ENCODE data around the gene GMDS. TPM values are rescaled to one million over a fixed set of nuclear protein-coding genes. Genes with fewer than 3 reads are reported as not detected.
"Not testable (repeated sequence)": the region's sequence is repeated elsewhere in the genome, so short reads cannot be mapped to it uniquely, and the experiment has no call there.

Gene GMDS
- polyA plus RNA-seq, 1 of the 3 experiments (the other 2 are of a cell fraction) = 12.3 TPM

DNA sequence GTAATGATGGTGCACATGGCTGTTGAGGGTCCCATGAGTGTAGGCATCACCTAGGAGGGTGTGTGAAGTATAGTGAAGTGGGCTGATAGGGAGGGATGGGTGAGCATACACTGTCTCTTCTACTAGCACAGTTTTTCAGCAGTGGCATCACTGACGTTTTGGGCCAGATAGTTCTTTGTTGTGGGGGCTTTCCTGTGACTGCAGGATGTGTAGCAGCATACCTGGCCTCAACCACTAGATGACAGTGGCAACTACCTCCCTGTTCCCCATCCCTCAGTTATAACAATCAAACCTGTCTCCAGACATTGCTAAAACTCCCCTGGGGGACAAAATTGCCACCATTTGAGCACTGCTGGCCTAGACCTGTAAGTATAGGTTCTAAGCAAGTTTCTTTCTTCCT is 396.7 kb downstream of the GMDS start (continued):
- TF ChIP-seq, protein P1, sequence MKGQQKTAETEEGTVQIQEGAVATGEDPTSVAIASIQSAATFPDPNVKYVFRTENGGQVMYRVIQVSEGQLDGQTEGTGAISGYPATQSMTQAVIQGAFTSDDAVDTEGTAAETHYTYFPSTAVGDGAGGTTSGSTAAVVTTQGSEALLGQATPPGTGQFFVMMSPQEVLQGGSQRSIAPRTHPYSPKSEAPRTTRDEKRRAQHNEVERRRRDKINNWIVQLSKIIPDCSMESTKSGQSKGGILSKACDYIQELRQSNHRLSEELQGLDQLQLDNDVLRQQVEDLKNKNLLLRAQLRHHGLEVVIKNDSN (IDR thresholded peaks at IDR 0.05; ENCODE audit: borderline replicate concordance, low read depth) = no peak
- TF ChIP-seq NRF1 (IDR thresholded peaks at IDR 0.05; ENCODE audit: low read depth, low read length) = no peak

DNA sequence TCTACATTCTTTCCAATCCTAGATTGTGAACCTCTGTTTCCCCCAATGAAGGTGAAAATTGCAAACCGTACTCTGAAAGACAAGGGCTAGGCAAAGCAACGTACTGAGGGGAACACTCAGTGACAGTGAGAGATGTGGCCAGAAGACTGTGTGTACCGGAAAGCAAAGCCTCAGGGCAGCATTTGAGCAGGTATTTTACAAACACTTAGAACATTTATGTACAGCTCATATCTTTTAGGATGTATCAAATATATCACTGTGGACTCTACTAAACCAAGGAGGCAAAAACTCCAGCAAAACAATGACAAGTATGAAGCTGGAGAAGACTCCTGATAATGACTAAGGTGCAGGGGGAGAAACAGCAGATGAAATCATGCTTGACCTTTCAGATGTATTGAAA is 398.8 kb downstream of the GMDS start:
- no peak for TF ChIP-seq TCF12 (IDR thresholded peaks at IDR 0.05)
- TF ChIP-seq, protein P1 (IDR thresholded peaks at IDR 0.05; ENCODE audit: borderline replicate concordance, low read depth) = no peak
- no peak for TF ChIP-seq NFIC (IDR thresholded peaks at IDR 0.05; ENCODE audit: borderline replicate concordance)
- TF ChIP-seq, protein P2, sequence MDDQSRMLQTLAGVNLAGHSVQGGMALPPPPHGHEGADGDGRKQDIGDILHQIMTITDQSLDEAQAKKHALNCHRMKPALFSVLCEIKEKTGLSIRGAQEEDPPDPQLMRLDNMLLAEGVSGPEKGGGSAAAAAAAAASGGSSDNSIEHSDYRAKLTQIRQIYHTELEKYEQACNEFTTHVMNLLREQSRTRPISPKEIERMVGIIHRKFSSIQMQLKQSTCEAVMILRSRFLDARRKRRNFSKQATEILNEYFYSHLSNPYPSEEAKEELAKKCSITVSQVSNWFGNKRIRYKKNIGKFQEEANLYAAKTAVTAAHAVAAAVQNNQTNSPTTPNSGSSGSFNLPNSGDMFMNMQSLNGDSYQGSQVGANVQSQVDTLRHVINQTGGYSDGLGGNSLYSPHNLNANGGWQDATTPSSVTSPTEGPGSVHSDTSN (IDR thresholded peaks at IDR 0.05) = no peak
- TF ChIP-seq RAD21 (IDR thresholded peaks at IDR 0.05; ENCODE audit: low read length) = no peak
- WGBS (ENCODE audit: low lambda C conversion rate) = 94% methylated on average over 3 of the region's 3 CpGs
- no peaks in the 10 kb centered on the region for H3K9me2 ChIP-seq
- no peak overlapping the region for H3K4me3 ChIP-seq (ENCODE audit: low read depth in 2 of 2, low read length in 1 of 2)
- no peaks in the 10 kb centered on the region for H3F3A ChIP-seq (replicated peaks; ENCODE audit: insufficient read depth)
- no peak overlapping the region for H2AFZ ChIP-seq (ENCODE audit: low read depth)
- no peak overlapping the region for H3K4me2 ChIP-seq
- H3K36me3 ChIP-seq (replicated peaks in 1 of 2; ENCODE audit: control insufficient read depth in 1 of 2, insufficient read depth in 2 of 2, low read length in 1 of 2) = no peaks in the 10 kb centered on the region
- no peak overlapping the region for H3K9ac ChIP-seq
- no peaks in the 10 kb centered on the region for H4K20me1 ChIP-seq (ENCODE audit: insufficient read depth)
- ChIA-PET CTCF (interaction anchor here (0.8 kb wide), 1 partner anchor 235 kb away, joined by 3 read pairs; no protein-coding TSS in a partner anchor), POLR2A (no interaction called here)
- H3K79me2 ChIP-seq (ENCODE audit: insufficient read depth) = no peaks in the 10 kb centered on the region
- no peak for DNase-seq
- peaks cover 0 to 21% of the 10 kb centered on the region in 2 experiments; a peak in 2 of 4 replicates for H3K4me1 ChIP-seq (ENCODE audit: control insufficient read depth in 1 of 2, insufficient read depth in 2 of 2, low read depth in 1 of 2, low read length in 1 of 2)
- no peak overlapping the region for H3K27ac ChIP-seq (ENCODE audit: low read depth in 2 of 2, low read length in 1 of 2)
- no peaks in the 10 kb centered on the region for H3K9me3 ChIP-seq
- no peaks in the 10 kb centered on the region for H3K27me3 ChIP-seq (ENCODE audit: insufficient read depth)

DNA sequence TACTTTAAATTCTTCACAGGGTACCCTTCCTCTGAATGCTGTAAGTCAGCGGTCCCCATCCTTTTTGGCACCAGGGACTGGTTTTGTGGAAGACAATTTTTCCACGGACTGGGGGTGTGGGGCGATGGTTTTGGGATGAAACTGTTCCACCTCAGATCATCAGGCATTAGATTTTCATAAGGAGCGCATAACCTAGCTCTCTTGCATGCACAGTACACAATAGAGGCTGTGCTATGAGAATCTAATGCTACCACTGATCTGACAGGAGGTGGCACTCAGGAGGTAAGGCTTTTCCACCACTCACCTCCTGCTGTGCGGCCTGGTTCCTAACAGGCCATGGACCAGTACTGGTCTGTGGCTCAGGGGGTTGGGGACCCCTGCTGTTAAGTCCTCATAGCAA is 399.9 kb downstream of the GMDS start:
- CTCF ChIA-PET; H3K27ac ChIP-seq (ENCODE audit: low read depth in 2 of 2, low read length in 1 of 2); H3K9me3 ChIP-seq; H4K20me1 ChIP-seq (ENCODE audit: insufficient read depth); H3K4me3 ChIP-seq (ENCODE audit: low read depth in 2 of 2, low read length in 1 of 2); H3K4me2 ChIP-seq; H3K79me2 ChIP-seq (ENCODE audit: insufficient read depth); DNase-seq; H3K27me3 ChIP-seq (ENCODE audit: insufficient read depth); H3K36me3 ChIP-seq (replicated peaks in 1 of 2; ENCODE audit: control insufficient read depth in 1 of 2, insufficient read depth in 2 of 2, low read length in 1 of 2); H2AFZ ChIP-seq (ENCODE audit: low read depth); H3F3A ChIP-seq (replicated peaks; ENCODE audit: insufficient read depth); H3K9ac ChIP-seq; H3K9me2 ChIP-seq: not testable (repeated sequence)
- POLR2A ChIA-PET = interaction anchor here (0.6 kb wide), 1 partner anchor 1222 kb away, joined by 4 read pairs; no protein-coding TSS in a partner anchor
- 95% methylated on average over 5 of the region's 5 CpGs for WGBS (ENCODE audit: low lambda C conversion rate)
- peaks cover 0 to 15% of the 10 kb centered on the region in 2 experiments; a peak in 2 of 4 replicates for H3K4me1 ChIP-seq (ENCODE audit: control insufficient read depth in 1 of 2, insufficient read depth in 2 of 2, low read depth in 1 of 2, low read length in 1 of 2)

DNA sequence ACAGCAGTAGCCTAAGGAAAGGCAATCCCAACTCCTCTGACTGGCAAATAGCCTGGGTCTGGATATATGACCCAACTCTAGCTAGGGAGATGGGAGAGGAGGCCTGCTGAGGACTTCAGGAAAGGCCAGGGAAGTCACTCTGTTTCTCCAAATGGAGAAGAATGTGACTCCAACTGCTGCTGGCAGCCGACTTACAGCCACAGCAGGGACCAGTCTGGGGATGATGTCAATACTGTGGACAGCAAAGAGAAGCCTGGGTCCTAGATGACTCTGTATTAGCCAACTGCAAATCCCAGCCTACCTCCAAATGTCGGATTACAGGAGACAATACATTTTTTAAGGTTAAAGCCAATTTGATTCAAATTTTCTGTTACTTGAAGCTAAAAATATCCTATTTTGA is 403.1 kb downstream of the GMDS start:
- no peak overlapping the region for H2AFZ ChIP-seq (ENCODE audit: low read depth)
- no peak overlapping the region for H3K4me3 ChIP-seq (ENCODE audit: low read depth in 2 of 2, low read length in 1 of 2)
- CTCF ChIA-PET = no interaction called here
- peaks cover 6 to 11% of the 10 kb centered on the region in 2 experiments; a peak in 3 of 4 replicates for H3K4me1 ChIP-seq (ENCODE audit: control insufficient read depth in 1 of 2, insufficient read depth in 2 of 2, low read depth in 1 of 2, low read length in 1 of 2)
- no peaks in the 10 kb centered on the region for H3K9me3 ChIP-seq
- POLR2A ChIA-PET = no interaction called here
- H3K27ac ChIP-seq (ENCODE audit: low read depth in 2 of 2, low read length in 1 of 2) = no peak overlapping the region
- H3K27me3 ChIP-seq (ENCODE audit: insufficient read depth) = no peaks in the 10 kb centered on the region
- no peaks in the 10 kb centered on the region for H3K79me2 ChIP-seq (ENCODE audit: insufficient read depth)
- DNase-seq = no peak
- H3K9me2 ChIP-seq = no peaks in the 10 kb centered on the region
- H3K36me3 ChIP-seq (replicated peaks in 1 of 2; ENCODE audit: control insufficient read depth in 1 of 2, insufficient read depth in 2 of 2, low read length in 1 of 2) = no peaks in the 10 kb centered on the region
- H3F3A ChIP-seq (replicated peaks; ENCODE audit: insufficient read depth) = no peaks in the 10 kb centered on the region
- H3K4me2 ChIP-seq = no peak overlapping the region
- H3K9ac ChIP-seq = no peak overlapping the region
- H4K20me1 ChIP-seq (ENCODE audit: insufficient read depth) = no peaks in the 10 kb centered on the region
- 100% methylated on average over 1 of the region's 2 CpGs for WGBS (ENCODE audit: low lambda C conversion rate)
- TF ChIP-seq YY1 (IDR thresholded peaks at IDR 0.05; ENCODE audit: low read depth) (no peak), FOXM1 (IDR thresholded peaks at IDR 0.05; ENCODE audit: low read depth) (no peak), POLR2AphosphoS5 (IDR thresholded peaks at IDR 0.05; ENCODE audit: low read depth, low read length) (no peak), RAD21 (IDR thresholded peaks at IDR 0.05; ENCODE audit: low read length) (no peak), RFX5 (IDR thresholded peaks at IDR 0.05; ENCODE audit: low read length) (no peak), EP300 (IDR thresholded peaks at IDR 0.05; ENCODE audit: borderline replicate concordance in 1 of 2, low read depth in 1 of 2, low read length in 1 of 2) (no peak)
- TF ChIP-seq, protein P3, sequence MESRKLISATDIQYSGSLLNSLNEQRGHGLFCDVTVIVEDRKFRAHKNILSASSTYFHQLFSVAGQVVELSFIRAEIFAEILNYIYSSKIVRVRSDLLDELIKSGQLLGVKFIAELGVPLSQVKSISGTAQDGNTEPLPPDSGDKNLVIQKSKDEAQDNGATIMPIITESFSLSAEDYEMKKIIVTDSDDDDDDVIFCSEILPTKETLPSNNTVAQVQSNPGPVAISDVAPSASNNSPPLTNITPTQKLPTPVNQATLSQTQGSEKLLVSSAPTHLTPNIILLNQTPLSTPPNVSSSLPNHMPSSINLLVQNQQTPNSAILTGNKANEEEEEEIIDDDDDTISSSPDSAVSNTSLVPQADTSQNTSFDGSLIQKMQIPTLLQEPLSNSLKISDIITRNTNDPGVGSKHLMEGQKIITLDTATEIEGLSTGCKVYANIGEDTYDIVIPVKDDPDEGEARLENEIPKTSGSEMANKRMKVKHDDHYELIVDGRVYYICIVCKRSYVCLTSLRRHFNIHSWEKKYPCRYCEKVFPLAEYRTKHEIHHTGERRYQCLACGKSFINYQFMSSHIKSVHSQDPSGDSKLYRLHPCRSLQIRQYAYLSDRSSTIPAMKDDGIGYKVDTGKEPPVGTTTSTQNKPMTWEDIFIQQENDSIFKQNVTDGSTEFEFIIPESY (IDR thresholded peaks at IDR 0.05; ENCODE audit: borderline replicate concordance, low read depth) = no peak

Data from SK-N-SH (cell line).